PC-9 (cell line): ENCODE results near the gene DTX4.

ENCODE experiments used
- CTCF ChIP-seq: fragments of 200-600 bp; sonication (generic); conservative IDR thresholded peaks from 2 replicates; pipeline ENCODE4 v1.6.1; 2017; ENCODE audit warnings: mixed run types, antibody characterized with exemption, mild to moderate bottlenecking, moderate library complexity
- EZH2 ChIP-seq: fragments of 200-600 bp; sonication (generic); IDR thresholded peaks from 2 replicates; pipeline ENCODE4 v1.8.0; 2017; ENCODE audit warnings: antibody characterized with exemption, low read depth

- no peak for TF ChIP-seq CTCF
- TF ChIP-seq EZH2 = no peak
Observed at GRCh38 chr11:59189986-59190385, 18.1 kb downstream of the DTX4 start.
